RWPE2 (cell line): Measurements from ENCODE around the gene KIRREL3.

Experiments used
- ATAC-seq: fragments of 200-7000 bp; cut with Tn5 transposase; 3 replicates; pipeline ENCODE4 v1.9.1; 2021; ENCODE audit warnings: low read depth
- DNase-seq: peaks from one replicate; pipeline ENCODE4 v3.0.0-alpha.2; 2020; ENCODE audit warnings: low spot score
- H3K27ac ChIP-seq: fragments of 450-650 bp; 2 replicates; pipeline ENCODE4 v1.5.1; 2017; ENCODE audit warnings: mild to moderate bottlenecking; ENCODE audit not compliant: poor library complexity, severe bottlenecking
- H3K27me3 ChIP-seq: fragments of 250-450 bp; sonication (Bioruptor Pico); 2 replicates; pipeline ENCODE4 v1.5.1; 2021; ENCODE audit warnings: mild to moderate bottlenecking, moderate library complexity; ENCODE audit not compliant: insufficient read depth, poor library complexity, severe bottlenecking
- H3K36me3 ChIP-seq: fragments of 250-450 bp; sonication (Bioruptor Pico); 2 replicates; pipeline ENCODE4 v1.5.1; 2020; ENCODE audit warnings: low read depth, mild to moderate bottlenecking, moderate library complexity
- H3K4me1 ChIP-seq: fragments of 250-450 bp; sonication (Bioruptor Pico); 2 replicates; pipeline ENCODE4 v1.5.1; 2021; ENCODE audit warnings: mild to moderate bottlenecking, moderate library complexity; ENCODE audit not compliant: insufficient read depth, poor library complexity, severe bottlenecking
- H3K4me3 ChIP-seq: fragments of 250-450 bp; sonication (Bioruptor Pico); 2 replicates; pipeline ENCODE4 v1.5.1; 2021; ENCODE audit warnings: mild to moderate bottlenecking, moderate library complexity; ENCODE audit not compliant: severe bottlenecking
- H3K9me3 ChIP-seq: fragments of 250-450 bp; sonication (Bioruptor Pico); 2 replicates; pipeline ENCODE4 v1.5.1; 2021; ENCODE audit warnings: mild to moderate bottlenecking, moderate library complexity; ENCODE audit not compliant: severe bottlenecking
- TF ChIP-seq, protein P1 (sequence below): fragments of 450-650 bp; IDR thresholded peaks from one replicate; pipeline ENCODE4 v1.5.1; 2017; ENCODE audit warnings: mild to moderate bottlenecking, moderate library complexity; ENCODE audit not compliant: poor library complexity, severe bottlenecking

The KIRREL3 gene

DNA sequence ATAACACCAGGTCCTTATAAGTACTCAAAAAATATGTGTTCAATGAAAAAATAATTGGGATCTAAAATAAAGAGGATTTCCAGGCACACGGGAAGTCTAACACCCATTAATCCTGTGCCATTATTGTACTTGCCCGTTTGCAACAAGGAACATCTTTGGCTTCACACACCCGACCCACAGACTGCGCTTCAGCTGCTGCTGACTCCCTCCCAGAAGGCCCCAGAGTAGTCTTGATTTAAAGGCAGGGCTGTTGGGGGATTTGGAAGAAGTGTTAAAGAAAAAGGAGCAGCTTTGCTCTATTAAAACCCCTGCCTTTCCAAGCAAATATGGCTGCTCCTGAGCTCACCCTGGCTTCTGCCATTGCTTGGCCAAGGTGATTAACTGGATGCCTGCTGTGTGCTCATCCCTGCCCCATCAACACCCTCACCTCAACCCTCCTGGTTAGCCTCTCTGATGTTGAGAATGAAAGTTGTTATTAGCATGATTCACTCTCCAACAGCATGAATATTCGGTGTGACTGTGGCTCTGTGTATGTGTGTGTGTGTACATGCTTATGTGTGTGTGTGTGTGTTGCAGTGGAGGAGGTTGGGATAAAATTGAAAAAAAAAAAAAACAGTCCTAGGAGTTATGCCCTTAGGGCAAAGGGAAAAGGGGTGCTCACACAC is 76.1 kb downstream of the KIRREL3 start:
- H3K27ac ChIP-seq = no peak overlapping the region
- TF ChIP-seq, protein P1, sequence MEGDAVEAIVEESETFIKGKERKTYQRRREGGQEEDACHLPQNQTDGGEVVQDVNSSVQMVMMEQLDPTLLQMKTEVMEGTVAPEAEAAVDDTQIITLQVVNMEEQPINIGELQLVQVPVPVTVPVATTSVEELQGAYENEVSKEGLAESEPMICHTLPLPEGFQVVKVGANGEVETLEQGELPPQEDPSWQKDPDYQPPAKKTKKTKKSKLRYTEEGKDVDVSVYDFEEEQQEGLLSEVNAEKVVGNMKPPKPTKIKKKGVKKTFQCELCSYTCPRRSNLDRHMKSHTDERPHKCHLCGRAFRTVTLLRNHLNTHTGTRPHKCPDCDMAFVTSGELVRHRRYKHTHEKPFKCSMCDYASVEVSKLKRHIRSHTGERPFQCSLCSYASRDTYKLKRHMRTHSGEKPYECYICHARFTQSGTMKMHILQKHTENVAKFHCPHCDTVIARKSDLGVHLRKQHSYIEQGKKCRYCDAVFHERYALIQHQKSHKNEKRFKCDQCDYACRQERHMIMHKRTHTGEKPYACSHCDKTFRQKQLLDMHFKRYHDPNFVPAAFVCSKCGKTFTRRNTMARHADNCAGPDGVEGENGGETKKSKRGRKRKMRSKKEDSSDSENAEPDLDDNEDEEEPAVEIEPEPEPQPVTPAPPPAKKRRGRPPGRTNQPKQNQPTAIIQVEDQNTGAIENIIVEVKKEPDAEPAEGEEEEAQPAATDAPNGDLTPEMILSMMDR = no peak
- H3K27me3 ChIP-seq = no peaks in the 10 kb centered on the region
- no peaks in the 10 kb centered on the region for H3K4me1 ChIP-seq
- no peaks in the 10 kb centered on the region for H3K36me3 ChIP-seq
- DNase-seq = no peak
- H3K4me3 ChIP-seq = no peak overlapping the region
- no peak for ATAC-seq
- H3K9me3 ChIP-seq = no peaks in the 10 kb centered on the region

DNA sequence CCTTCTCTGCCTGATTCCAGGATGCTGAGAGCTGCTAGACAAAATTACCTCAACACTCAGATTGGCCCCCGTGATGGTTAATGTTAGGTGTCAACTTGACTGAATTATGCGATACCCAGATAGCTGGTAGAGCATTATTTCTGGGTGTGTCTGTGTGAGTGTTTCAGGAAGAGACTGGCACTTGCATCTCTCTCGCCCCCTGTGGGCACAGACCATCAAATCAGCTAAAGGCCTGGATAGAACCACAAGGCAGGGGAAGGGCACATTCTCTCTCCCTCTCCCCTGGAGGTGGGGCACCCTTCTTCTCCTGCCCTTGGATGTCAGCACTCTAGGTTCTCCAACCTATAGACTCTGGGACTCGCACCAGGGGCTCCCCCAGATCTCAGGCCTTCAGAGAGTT is 79.7 kb downstream of the KIRREL3 start:
- TF ChIP-seq, protein P1 = no peak
- H3K36me3 ChIP-seq = no peaks in the 10 kb centered on the region
- DNase-seq (no peak), ATAC-seq (no peak)
- H3K27me3 ChIP-seq = no peaks in the 10 kb centered on the region
- H3K27ac ChIP-seq = no peak overlapping the region
- no peak overlapping the region for H3K4me3 ChIP-seq
- H3K9me3 ChIP-seq = no peaks in the 10 kb centered on the region
- no peaks in the 10 kb centered on the region for H3K4me1 ChIP-seq

DNA sequence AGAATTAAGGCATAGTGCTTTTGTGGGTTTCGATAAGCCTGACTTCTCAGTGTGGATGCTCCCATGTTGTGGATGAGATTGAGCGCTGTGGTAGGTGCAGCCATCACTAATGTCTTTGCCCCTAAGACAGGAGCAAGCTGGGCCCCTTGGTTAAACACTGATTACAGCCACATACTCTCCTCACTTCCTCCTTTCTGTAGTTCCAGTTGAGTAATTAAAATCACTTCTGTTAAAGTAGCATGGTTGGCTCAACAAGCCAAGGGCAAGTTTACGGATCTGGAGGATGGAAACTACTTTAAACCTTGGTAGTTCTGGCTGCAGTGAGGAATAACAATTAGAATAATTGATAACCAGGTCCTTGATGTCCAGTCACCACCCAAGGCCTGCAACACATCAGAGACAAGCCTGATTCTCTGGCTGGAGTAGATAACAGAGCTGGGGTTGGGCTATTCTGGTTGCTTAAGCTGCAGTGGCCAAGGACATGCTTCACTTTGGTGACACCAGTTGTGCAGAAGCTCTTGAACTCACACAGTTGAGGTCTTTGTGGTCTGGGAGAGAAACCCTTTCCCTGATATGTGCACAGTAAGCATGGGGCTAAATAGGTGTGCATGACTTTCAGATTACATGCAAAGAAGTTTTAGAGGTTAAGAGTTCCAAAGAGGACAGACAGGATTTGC is 81.3 kb downstream of the KIRREL3 start:
- Histone ChIP-seq H3K27me3 (no peaks in the 10 kb centered on the region), H3K36me3 (no peaks in the 10 kb centered on the region), H3K9me3 (no peaks in the 10 kb centered on the region), H3K27ac (no peak overlapping the region), H3K4me3 (no peak overlapping the region), H3K4me1 (no peaks in the 10 kb centered on the region)
- DNase-seq (no peak), ATAC-seq (no peak)
- TF ChIP-seq, protein P1 = no peak

- H3K9me3 ChIP-seq = no peaks in the 10 kb centered on the region
- no peaks in the 10 kb centered on the region for H3K27me3 ChIP-seq
- no peaks in the 10 kb centered on the region for H3K4me1 ChIP-seq
- TF ChIP-seq, protein P1 = no peak
- H3K4me3 ChIP-seq = no peak overlapping the region
- no peaks in the 10 kb centered on the region for H3K36me3 ChIP-seq
- ATAC-seq (no peak), DNase-seq (no peak)
- H3K27ac ChIP-seq = no peak overlapping the region
These were observed 82.0 kb downstream of the KIRREL3 start for GRCh38 chr11:126918556-126918955.

GRCh38 chr11:126917531-126918204 is 82.9 kb downstream of the KIRREL3 start:
- ATAC-seq (peak; percentile 91), DNase-seq (no peak)
- H3K9me3 ChIP-seq = no peaks in the 10 kb centered on the region
- H3K27me3 ChIP-seq = no peaks in the 10 kb centered on the region
- TF ChIP-seq, protein P1 = no peak
- H3K36me3 ChIP-seq = no peaks in the 10 kb centered on the region
- no peak overlapping the region for H3K27ac ChIP-seq
- H3K4me1 ChIP-seq = no peaks in the 10 kb centered on the region
- H3K4me3 ChIP-seq = no peak overlapping the region
